ENCODE measurements around the gene NID1. TPM values are rescaled to one million over a fixed set of nuclear protein-coding genes. Genes with fewer than 3 reads are reported as not detected.
"Not testable (repeated sequence)": the region's sequence is repeated elsewhere in the genome, so short reads cannot be mapped to it uniquely, and the experiment has no call there.

The NID1 gene
- total and polyA plus RNA-seq, 9 of the 15 experiments (the other 6 are each of a cell fraction or from before 2014, with no cell fraction given): 0.22 TPM; not detected in 8

DNA sequence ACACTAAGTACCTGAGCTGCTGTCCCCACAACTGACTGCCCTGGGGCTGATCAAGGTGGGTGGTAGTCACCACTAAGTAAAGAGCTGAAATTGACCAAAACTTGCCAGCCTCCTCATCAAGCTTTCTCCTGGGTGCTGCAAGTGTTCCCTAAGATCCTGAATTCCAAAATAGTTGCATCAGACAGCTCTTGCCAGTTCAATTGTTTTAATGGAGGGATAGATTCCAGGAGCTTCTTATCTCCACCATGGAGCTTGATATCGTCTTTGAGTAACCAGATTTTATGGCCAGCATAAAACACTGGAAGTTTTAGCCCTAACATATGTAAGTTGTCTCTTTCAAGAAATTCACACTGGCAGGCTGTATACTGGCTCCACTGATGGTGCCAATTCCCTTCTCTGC lies 90.3 kb downstream of the NID1 start (continued):
- TF ChIP-seq RCOR1 (IDR thresholded peaks at IDR 0.05; ENCODE audit: borderline replicate concordance in 1 of 2, low read depth in 2 of 2, low read length in 2 of 2) (no peak), HDAC6 (IDR thresholded peaks at IDR 0.05; ENCODE audit: low read depth, low read length) (no peak)

DNA sequence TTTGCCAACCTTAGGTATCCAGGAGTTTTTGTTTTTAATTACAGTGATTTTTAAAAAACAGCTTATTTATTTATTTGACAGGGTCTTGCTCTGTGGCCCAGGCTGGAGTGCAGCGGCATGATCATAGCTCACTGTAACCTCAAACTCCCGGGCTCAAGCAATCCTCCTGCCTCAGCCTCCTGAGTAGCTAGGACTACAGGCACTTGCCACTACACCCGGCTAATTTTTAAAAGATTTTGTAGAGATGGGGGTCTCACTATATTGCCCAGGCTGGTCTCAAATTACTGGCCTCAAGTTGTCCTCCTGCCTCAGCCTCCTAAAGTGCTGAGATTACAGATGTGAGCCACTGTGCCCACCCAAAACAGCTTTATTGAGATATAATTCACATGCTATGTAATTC lies 92.2 kb downstream of the NID1 start:
- H3K9me1 ChIP-seq (ENCODE audit: control insufficient read depth, insufficient read depth, low read length); H3K36me3 ChIP-seq (ENCODE audit: control insufficient read depth, insufficient read depth, low read length); DNase-seq (ENCODE audit: extremely low read depth in 1 of 4, low spot score in 3 of 4); H4K20me1 ChIP-seq (replicated peaks; ENCODE audit: control insufficient read depth, insufficient read depth, low read length); H3K79me2 ChIP-seq (ENCODE audit: control insufficient read depth, insufficient read depth, low read length); CTCF ChIA-PET (ENCODE audit: low intra/inter-chr PET ratio); H3K4me2 ChIP-seq (ENCODE audit: insufficient read depth, low read length); H3K27me3 ChIP-seq (ENCODE audit: control insufficient read depth in 2 of 2, insufficient read depth in 2 of 2, low read length in 2 of 2); H3K9ac ChIP-seq (ENCODE audit: insufficient read depth in 1 of 2, low read depth in 2 of 2, low read length in 2 of 2); H3K9me3 ChIP-seq (replicated peaks; ENCODE audit: control insufficient read depth, insufficient read depth, low read depth, low read length); in situ Hi-C loops (cut with MboI); FAIRE-seq; BruUV-seq (replicated peaks); H3K27ac ChIP-seq (ENCODE audit: extremely low read depth, low read depth, low read length); H3K4me3 ChIP-seq; H3K4me1 ChIP-seq (replicated peaks in 1 of 2; ENCODE audit: control insufficient read depth in 2 of 2, insufficient read depth in 2 of 2, low read length in 2 of 2); ATAC-seq; H2AFZ ChIP-seq (ENCODE audit: low read depth, low read length): not testable (repeated sequence)
- intact Hi-C loops (cut with micrococcal nuclease): loop anchor here (5.0 kb wide), 4 partner anchors 105 to 880 kb away; partner anchors contain the start of gene LYST
- WGBS (ENCODE audit: insufficient coverage, low coverage, missing lambda C conversion rate): 3% methylated on average over 3 of the region's 3 CpGs
- POLR2A ChIA-PET: interaction anchor here (0.6 to 1.3 kb wide), 4 partner anchors 10 to 779 kb away, joined by 3 to 4 read pairs (median 3); partner anchors contain the start of gene B3GALNT2
- TF ChIP-seq ZNF121 (CRISPR knock-in tag; conservative IDR thresholded peaks at IDR 0.05): peak; percentile 55

DNA sequence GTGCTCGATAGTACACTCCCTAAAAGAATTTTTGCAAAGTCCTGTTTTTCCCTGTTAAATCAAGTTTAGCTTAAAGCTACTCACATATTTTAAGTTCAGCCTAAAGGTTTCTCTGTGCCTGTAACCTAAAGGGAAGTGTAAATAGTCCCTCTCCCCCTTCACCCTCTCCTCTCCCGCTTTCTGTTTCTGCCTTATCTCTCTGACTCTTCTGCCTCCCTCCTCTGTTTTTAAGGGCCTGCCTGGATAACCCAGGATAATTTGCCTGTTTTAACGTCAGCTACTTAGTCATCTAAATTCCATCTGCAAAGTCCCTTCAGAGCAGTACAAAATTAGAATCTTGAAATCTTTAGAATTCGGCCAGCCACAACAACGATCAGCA lies 92.6 kb downstream of the NID1 start:
- H3K27ac ChIP-seq (ENCODE audit: extremely low read depth, low read depth, low read length): no peak overlapping the region
- TF ChIP-seq CBFA2T3 (IDR thresholded peaks at IDR 0.05): peak; percentile 66
- TF ChIP-seq HNRNPUL1 (IDR thresholded peaks at IDR 0.05; ENCODE audit: low read length): no peak
- TF ChIP-seq, protein P1, sequence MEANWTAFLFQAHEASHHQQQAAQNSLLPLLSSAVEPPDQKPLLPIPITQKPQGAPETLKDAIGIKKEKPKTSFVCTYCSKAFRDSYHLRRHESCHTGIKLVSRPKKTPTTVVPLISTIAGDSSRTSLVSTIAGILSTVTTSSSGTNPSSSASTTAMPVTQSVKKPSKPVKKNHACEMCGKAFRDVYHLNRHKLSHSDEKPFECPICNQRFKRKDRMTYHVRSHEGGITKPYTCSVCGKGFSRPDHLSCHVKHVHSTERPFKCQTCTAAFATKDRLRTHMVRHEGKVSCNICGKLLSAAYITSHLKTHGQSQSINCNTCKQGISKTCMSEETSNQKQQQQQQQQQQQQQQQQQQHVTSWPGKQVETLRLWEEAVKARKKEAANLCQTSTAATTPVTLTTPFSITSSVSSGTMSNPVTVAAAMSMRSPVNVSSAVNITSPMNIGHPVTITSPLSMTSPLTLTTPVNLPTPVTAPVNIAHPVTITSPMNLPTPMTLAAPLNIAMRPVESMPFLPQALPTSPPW (CRISPR knock-in tag; IDR thresholded peaks at IDR 0.05): peak; percentile 25; the same call in 1 of the 2 replicates
- peak; percentile 43; the same call in 1 of the 2 replicates for TF ChIP-seq ARID1B (IDR thresholded peaks at IDR 0.05)
- TF ChIP-seq, protein P2, sequence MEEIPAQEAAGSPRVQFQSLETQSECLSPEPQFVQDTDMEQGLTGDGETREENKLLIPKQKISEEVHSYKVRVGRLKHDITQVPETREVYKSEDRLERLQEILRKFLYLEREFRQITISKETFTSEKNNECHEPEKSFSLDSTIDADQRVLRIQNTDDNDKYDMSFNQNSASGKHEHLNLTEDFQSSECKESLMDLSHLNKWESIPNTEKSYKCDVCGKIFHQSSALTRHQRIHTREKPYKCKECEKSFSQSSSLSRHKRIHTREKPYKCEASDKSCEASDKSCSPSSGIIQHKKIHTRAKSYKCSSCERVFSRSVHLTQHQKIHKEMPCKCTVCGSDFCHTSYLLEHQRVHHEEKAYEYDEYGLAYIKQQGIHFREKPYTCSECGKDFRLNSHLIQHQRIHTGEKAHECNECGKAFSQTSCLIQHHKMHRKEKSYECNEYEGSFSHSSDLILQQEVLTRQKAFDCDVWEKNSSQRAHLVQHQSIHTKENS (CRISPR knock-in tag; IDR thresholded peaks at IDR 0.05): no peak
- TF ChIP-seq GABPB2 (CRISPR knock-in tag; conservative IDR thresholded peaks at IDR 0.05): no peak
- TF ChIP-seq LEF1 (IDR thresholded peaks at IDR 0.05): no peak
- no peak for TF ChIP-seq GTF2F1 (IDR thresholded peaks at IDR 0.05; ENCODE audit: low read depth, low read length)
- 0 out of 2 replicates have a peak, but pooled peaks have one; percentile 20 for TF ChIP-seq MTA1 (IDR thresholded peaks at IDR 0.05; ENCODE audit: borderline replicate concordance)
- TF ChIP-seq TAF15 (IDR thresholded peaks at IDR 0.05; ENCODE audit: low read depth, low read length): no peak

More for the DNA sequence above, 92.6 kb downstream of the NID1 start:
- no TSS peak for BruUV-seq (replicated peaks)
- FAIRE-seq (peak; percentile 42), ATAC-seq (peak; percentile 61), DNase-seq (ENCODE audit: extremely low read depth in 1 of 4, low spot score in 3 of 4) (peak in 2 of 4 experiments; percentile 36 to 41)
- Histone ChIP-seq H3K9me1 (ENCODE audit: control insufficient read depth, insufficient read depth, low read length) (no peaks in the 10 kb centered on the region), H2AFZ (ENCODE audit: low read depth, low read length) (peak overlapping the region; percentile 32; the same call in 1 of the 2 replicates), H3K4me2 (ENCODE audit: insufficient read depth, low read length) (no peak overlapping the region; the same call in 1 of the 2 replicates), H3K79me2 (ENCODE audit: control insufficient read depth, insufficient read depth, low read length) (no peaks in the 10 kb centered on the region), H4K20me1 (replicated peaks; ENCODE audit: control insufficient read depth, insufficient read depth, low read length) (no peaks in the 10 kb centered on the region), H3K9ac (ENCODE audit: insufficient read depth in 1 of 2, low read depth in 2 of 2, low read length in 2 of 2) (no peak overlapping the region), H3K36me3 (ENCODE audit: control insufficient read depth, insufficient read depth, low read length) (no peaks in the 10 kb centered on the region), H3K4me3 (no peak overlapping the region), H3K4me1 (replicated peaks in 1 of 2; ENCODE audit: control insufficient read depth in 2 of 2, insufficient read depth in 2 of 2, low read length in 2 of 2) (peaks cover 0 to 2% of the 10 kb centered on the region in 2 experiments; a peak in 1 of 5 replicates), H3K9me3 (replicated peaks; ENCODE audit: control insufficient read depth, insufficient read depth, low read depth, low read length) (no peaks in the 10 kb centered on the region), H3K27me3 (ENCODE audit: control insufficient read depth in 2 of 2, insufficient read depth in 2 of 2, low read length in 2 of 2) (peaks cover 0 to 5% of the 10 kb centered on the region in 2 experiments; a peak in 2 of 5 replicates)
- intact Hi-C loops (cut with micrococcal nuclease): loop anchor here (5.0 kb wide), 4 partner anchors 105 to 880 kb away; partner anchors contain the start of gene LYST
- ChIA-PET POLR2A (interaction anchor here (0.6 to 1.3 kb wide), 4 partner anchors 10 to 780 kb away, joined by 3 to 4 read pairs (median 3); partner anchors contain the start of gene B3GALNT2), CTCF (ENCODE audit: low intra/inter-chr PET ratio) (interaction anchor here (2.2 kb wide), 1 partner anchor 107 kb away, joined by 10 read pairs; the partner anchor contains the start of gene LYST)
- in situ Hi-C loops (cut with MboI): no loop called here
- 4% methylated on average over 5 of the region's 5 CpGs for WGBS (ENCODE audit: insufficient coverage, low coverage, missing lambda C conversion rate)

Data from K562 (cell line).